Natural killer cell (primary cell): ENCODE measurements around the gene EPHA4. TPM values are rescaled to one million over a fixed set of nuclear protein-coding genes. Genes with fewer than 3 reads are reported as not detected.

Source experiments
- ATAC-seq, 3 donors: fragments of 150-1000 bp in 2 of 3; fragments of 200-7000 bp in 1 of 3; cut with Tn5 transposase; 1 replicate in 1 of 3; 2 replicates in 2 of 3; pipeline ENCODE4 v1.10.0; 2021; ENCODE audit warnings: mild to moderate bottlenecking in 2 of 3, moderate library complexity in 2 of 3
- DNase-seq, 2 donors: peaks; one replicate each; pipeline versions ENCODE4 v3.0.0 to v3.0.0-alpha.2; 2013 to 2021; ENCODE audit warnings: mixed read lengths in 1 of 2
- H3K27ac ChIP-seq: one replicate; pipeline ENCODE4 v1.5.1; 2013; ENCODE audit warnings: mild to moderate bottlenecking, low read length
- H3K27me3 ChIP-seq: one replicate; pipeline ENCODE4 v1.6.1; 2013; ENCODE audit warnings: low read length; ENCODE audit not compliant: control insufficient read depth, insufficient read depth
- H3K36me3 ChIP-seq: one replicate; pipeline ENCODE4 v1.6.1; 2013; ENCODE audit warnings: low read length; ENCODE audit not compliant: control insufficient read depth, insufficient read depth
- H3K4me1 ChIP-seq: one replicate; pipeline ENCODE4 v1.6.1; 2013; ENCODE audit warnings: low read length; ENCODE audit not compliant: control insufficient read depth, insufficient read depth
- H3K4me3 ChIP-seq: one replicate; pipeline ENCODE4 v1.5.1; 2013; ENCODE audit warnings: low read length
- H3K9me3 ChIP-seq: one replicate; pipeline ENCODE4 v1.6.1; 2013; ENCODE audit warnings: low read length; ENCODE audit not compliant: control insufficient read depth, insufficient read depth
- H3K27ac Mint-ChIP-seq, 2 donors: one replicate each; pipeline ENCODE4 v1.8.0; 2022; ENCODE audit warnings: mild to moderate bottlenecking in 2 of 2, mixed read lengths in 2 of 2, moderate library complexity in 1 of 2
- H3K27me3 Mint-ChIP-seq, 2 donors: one replicate each; pipeline ENCODE4 v1.8.0; 2022; ENCODE audit warnings: low read depth in 2 of 2, mixed read lengths in 2 of 2
- H3K36me3 Mint-ChIP-seq: one replicate; pipeline ENCODE4 v1.8.0; 2022; ENCODE audit warnings: mixed read lengths
- H3K4me1 Mint-ChIP-seq, 2 donors: one replicate each; pipeline ENCODE4 v1.8.0; 2022; ENCODE audit warnings: mixed read lengths in 2 of 2
- H3K4me3 Mint-ChIP-seq: one replicate; pipeline ENCODE4 v1.8.0; 2022; ENCODE audit warnings: mild to moderate bottlenecking, moderate library complexity, mixed read lengths
- H3K9me3 Mint-ChIP-seq, 2 donors: one replicate each; pipeline ENCODE4 v1.8.0; 2022; ENCODE audit warnings: mixed read lengths in 2 of 2
- CTCF ChIP-seq: fragments of 200-600 bp; IDR thresholded peaks from one replicate; pipeline ENCODE4 v1.8.0; 2022; ENCODE audit warnings: antibody characterized with exemption
- WGBS: methylation state at CpG from one replicate; pipeline ENCODE4 v1.1.7; 2013; ENCODE audit warnings: missing lambda C conversion rate; ENCODE audit not compliant: insufficient coverage; 5-methylcytosine and 5-hydroxymethylcytosine counted together
- intact Hi-C: fragments of 100-400 bp; cut with micrococcal nuclease; formaldehyde crosslinking; loops from one replicate; pipeline ENCODE4 v1.14.2; 2022
- total RNA-seq, 4 donors: library from RNA; stranded (reverse); fragments of 120-200 nt in 1 of 4; gene quantifications; one replicate each; pipeline versions ENCODE4 v1.2.3 to v1.2.4, GENCODE V29; 2013 to 2022

The EPHA4 gene
- total RNA-seq, 3 donors from 2014 or later (not counting 1 experiment from before 2014, with no cell fraction given) = 27.2 to 48.6 (median 44.7) TPM

DNA sequence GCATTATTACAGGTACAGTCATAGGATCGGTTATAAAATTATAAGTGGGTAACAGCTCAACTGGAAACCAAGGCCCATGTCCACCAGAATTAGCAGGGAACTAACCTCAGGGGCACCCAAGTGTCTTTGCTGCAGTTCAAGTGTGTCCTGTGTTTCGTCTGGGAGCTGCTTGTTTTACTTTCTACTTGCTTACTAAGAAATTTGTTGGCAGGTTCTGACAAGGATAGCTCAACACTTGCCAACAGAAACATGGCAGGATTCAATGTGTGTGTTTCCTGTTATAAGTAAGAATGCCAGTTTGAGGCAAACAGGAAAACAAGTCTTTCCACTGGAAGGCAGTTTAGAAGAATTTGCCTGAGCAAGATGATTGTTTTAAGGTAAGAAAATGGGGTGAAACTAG lies 104.5 kb downstream of the EPHA4 start:
- H3K27ac ChIP-seq = no peak overlapping the region
- intact Hi-C loops = no loop called here

DNA sequence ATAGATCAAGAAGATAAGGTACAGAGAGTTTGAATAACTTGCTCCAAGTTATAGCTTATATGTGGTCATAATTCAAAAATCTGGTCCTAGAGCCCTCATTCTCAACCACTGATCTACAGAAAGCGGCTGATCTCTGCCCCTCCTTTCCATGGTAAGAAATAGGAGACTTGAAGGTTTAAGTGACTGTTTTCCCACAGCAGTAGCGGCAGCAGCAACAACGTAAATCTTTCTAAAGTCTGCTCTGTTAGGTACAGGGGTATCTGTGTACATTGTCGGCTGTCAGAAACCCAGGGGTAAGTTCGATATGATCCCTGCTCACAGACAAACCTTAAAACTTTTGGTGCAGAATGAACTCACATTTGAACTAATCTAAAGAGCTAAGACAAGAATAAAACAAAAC lies 105.4 kb downstream of the EPHA4 start:
- no peak overlapping the region for H3K4me3 ChIP-seq
- no peaks in the 10 kb centered on the region for H3K9me3 Mint-ChIP-seq
- no peaks in the 10 kb centered on the region for H3K27me3 Mint-ChIP-seq
- H3K4me1 Mint-ChIP-seq = peaks cover 68 to 80% of the 10 kb centered on the region in 2 donors
- no peak for ATAC-seq
- WGBS = 100% methylated on average over 4 of the region's 5 CpGs
- no peaks in the 10 kb centered on the region for H3K36me3 ChIP-seq
- peak overlapping the region; percentile 68 for H3K4me3 Mint-ChIP-seq
- no peak overlapping the region for H3K27ac ChIP-seq
- no peaks in the 10 kb centered on the region for H3K9me3 ChIP-seq
- no peak for TF ChIP-seq CTCF
- intact Hi-C loops = no loop called here
- H3K27ac Mint-ChIP-seq = peak overlapping the region; percentile 71 to 78
- no peak for DNase-seq
- H3K4me1 ChIP-seq = peaks cover 28% of the 10 kb centered on the region
- no peaks in the 10 kb centered on the region for H3K27me3 ChIP-seq
- H3K36me3 Mint-ChIP-seq = no peaks in the 10 kb centered on the region

More for the DNA sequence above, 104.5 kb downstream of the EPHA4 start:
- no peaks in the 10 kb centered on the region for H3K36me3 Mint-ChIP-seq
- H3K4me3 Mint-ChIP-seq = no peak overlapping the region
- no peaks in the 10 kb centered on the region for H3K27me3 ChIP-seq
- no peaks in the 10 kb centered on the region for H3K36me3 ChIP-seq
- TF ChIP-seq CTCF = no peak
- peaks cover 28% of the 10 kb centered on the region for H3K4me1 ChIP-seq
- WGBS = 85% methylated on average over 2 of the region's 2 CpGs
- H3K4me1 Mint-ChIP-seq = peaks cover 67 to 79% of the 10 kb centered on the region in 2 donors
- H3K9me3 Mint-ChIP-seq = no peaks in the 10 kb centered on the region
- no peak overlapping the region for H3K4me3 ChIP-seq
- DNase-seq = no peak
- H3K27me3 Mint-ChIP-seq = no peaks in the 10 kb centered on the region
- H3K27ac Mint-ChIP-seq = peak overlapping the region; percentile 71 to 78
- no peak for ATAC-seq
- no peaks in the 10 kb centered on the region for H3K9me3 ChIP-seq

DNA sequence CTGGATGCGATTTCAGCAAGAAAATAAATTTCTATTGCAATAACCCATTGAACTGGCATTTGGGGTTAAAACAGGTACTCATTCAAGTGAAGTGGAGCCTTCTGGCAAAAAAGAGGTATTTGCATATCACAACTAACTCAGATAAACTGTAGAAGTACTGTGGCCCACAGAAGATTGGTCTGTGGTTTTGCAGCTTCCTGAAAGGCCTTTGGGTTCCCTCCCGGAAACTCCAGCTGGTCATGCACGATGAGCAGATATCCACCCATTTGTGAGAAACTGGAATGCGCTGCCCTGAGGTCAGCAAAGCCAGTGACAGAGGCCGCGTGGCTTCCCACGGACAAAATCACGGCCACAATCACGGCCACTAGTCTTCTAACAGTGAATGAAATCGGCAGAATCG lies 106.3 kb downstream of the EPHA4 start:
- Mint-ChIP-seq H3K27ac (peak overlapping the region; percentile 71 to 78), H3K27me3 (no peaks in the 10 kb centered on the region), H3K9me3 (no peaks in the 10 kb centered on the region), H3K36me3 (no peaks in the 10 kb centered on the region), H3K4me3 (peak overlapping the region; percentile 68), H3K4me1 (peaks cover 62 to 73% of the 10 kb centered on the region in 2 donors)
- ATAC-seq (peak; percentile 67 to 74 (median 73)), DNase-seq (peak; percentile 16 to 32)
- peak overlapping the region; percentile 39 for H3K27ac ChIP-seq
- H3K36me3 ChIP-seq = no peaks in the 10 kb centered on the region
- intact Hi-C loops = loop anchor here (1.0 to 2.0 kb wide), 2 partner anchors 52 to 107 kb away; partner anchors contain the start of gene EPHA4
- no peaks in the 10 kb centered on the region for H3K9me3 ChIP-seq
- no peak for TF ChIP-seq CTCF
- H3K4me1 ChIP-seq = peaks cover 28% of the 10 kb centered on the region
- H3K4me3 ChIP-seq = no peak overlapping the region
- 16% methylated on average over 11 of the region's 11 CpGs for WGBS
- H3K27me3 ChIP-seq = no peaks in the 10 kb centered on the region

DNA sequence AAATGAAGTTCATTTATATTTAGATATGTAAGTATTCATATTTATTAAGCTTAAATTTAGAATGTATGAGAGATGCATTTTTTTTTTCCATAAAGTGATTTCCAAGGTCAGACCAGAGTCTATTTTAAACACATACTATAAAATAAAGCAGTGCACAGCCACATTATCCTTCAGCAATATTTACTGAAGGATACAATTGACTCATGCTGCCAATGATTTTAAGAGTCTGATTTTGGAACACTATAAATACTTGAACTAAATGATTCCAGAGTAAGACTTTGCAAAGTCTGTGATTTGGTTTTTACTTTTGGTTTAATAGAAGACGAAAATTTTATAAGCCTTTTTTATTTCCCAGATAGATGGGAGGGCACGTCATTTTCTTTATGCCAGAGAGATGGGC lies 107.1 kb downstream of the EPHA4 start:
- Histone ChIP-seq H3K27ac (no peak overlapping the region), H3K36me3 (no peaks in the 10 kb centered on the region), H3K9me3 (no peaks in the 10 kb centered on the region), H3K4me3 (no peak overlapping the region), H3K27me3 (no peaks in the 10 kb centered on the region), H3K4me1 (peaks cover 28% of the 10 kb centered on the region)
- no peak for DNase-seq
- Mint-ChIP-seq H3K36me3 (no peaks in the 10 kb centered on the region), H3K27me3 (peaks cover 0 to 2% of the 10 kb centered on the region in 2 donors), H3K9me3 (no peaks in the 10 kb centered on the region), H3K27ac (peak overlapping the region; percentile 71 to 78), H3K4me1 (peaks cover 59 to 67% of the 10 kb centered on the region in 2 donors), H3K4me3 (peak overlapping the region; percentile 68)
- intact Hi-C loops = loop anchor here (1.0 to 2.0 kb wide), 2 partner anchors 52 to 108 kb away; partner anchors contain the start of gene EPHA4
- no peak for ATAC-seq
- 100% methylated on average over 2 of the region's 2 CpGs for WGBS
- TF ChIP-seq CTCF = no peak
